Body of pancreas (tissue), 4 donors: Measurements from ENCODE around the gene IVD.

ENCODE experiments used
- POLR2A ChIP-seq, 3 donors: fragments of 450-650 bp; IDR thresholded peaks; one replicate each; pipeline ENCODE4 v1.6.1; 2016; ENCODE audit warnings: antibody characterized with exemption in 3 of 3, mild to moderate bottlenecking in 2 of 3
- TF ChIP-seq, protein P1 (sequence below), 7 experiments: fragments of 450-650 bp in 4 of 7; fragments of 200-600 bp in 3 of 7; sonication (generic) in 3 of 7; IDR thresholded peaks; one replicate each; pipeline ENCODE4 v1.5.1; 2016 to 2019; ENCODE audit warnings: antibody characterized with exemption in 7 of 7

DNA sequence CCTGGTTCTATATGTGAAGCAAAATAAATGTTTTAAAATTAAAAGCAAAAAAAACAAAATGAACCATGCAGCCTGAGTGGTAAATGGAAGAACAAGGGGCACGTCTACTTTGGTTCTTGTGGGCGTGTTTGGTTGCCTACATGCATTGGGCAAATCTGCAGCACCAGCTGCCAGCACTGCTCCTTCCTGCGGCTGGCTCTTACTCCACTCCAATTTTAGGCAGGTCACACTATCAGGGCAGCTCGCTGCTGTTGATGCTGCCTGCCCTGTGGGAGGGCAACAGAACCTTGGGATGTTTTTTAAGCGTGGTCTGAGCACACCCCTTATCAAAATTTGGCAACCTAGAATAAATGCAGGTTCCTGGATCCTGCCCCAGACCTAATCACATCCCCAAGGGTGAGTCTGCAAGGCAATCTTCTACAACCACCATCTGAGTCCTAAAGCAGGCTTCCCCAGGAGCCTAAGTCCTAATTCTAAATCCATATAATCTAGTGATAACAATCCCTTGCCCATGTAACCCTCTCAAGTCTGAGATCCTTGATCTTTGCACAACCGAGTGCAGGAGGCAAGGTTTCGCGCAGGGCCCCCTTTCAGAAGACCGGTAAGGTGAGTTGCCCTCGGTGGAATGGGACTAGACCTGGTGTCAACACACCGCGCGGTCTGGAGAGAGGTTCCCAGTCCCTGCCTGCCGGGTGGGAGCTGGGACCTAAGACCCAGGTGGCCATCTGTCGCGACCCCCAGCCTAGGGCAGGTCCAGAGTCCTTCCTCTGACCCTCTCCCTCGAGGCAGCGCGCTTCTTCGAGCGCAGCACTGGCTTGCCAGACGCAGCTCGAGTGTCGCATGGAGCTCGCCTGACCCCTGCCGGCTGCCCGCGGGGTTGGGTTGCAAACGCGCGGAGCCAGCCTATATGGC is 15.9 kb downstream of the IVD start:
- TF ChIP-seq, protein P1, sequence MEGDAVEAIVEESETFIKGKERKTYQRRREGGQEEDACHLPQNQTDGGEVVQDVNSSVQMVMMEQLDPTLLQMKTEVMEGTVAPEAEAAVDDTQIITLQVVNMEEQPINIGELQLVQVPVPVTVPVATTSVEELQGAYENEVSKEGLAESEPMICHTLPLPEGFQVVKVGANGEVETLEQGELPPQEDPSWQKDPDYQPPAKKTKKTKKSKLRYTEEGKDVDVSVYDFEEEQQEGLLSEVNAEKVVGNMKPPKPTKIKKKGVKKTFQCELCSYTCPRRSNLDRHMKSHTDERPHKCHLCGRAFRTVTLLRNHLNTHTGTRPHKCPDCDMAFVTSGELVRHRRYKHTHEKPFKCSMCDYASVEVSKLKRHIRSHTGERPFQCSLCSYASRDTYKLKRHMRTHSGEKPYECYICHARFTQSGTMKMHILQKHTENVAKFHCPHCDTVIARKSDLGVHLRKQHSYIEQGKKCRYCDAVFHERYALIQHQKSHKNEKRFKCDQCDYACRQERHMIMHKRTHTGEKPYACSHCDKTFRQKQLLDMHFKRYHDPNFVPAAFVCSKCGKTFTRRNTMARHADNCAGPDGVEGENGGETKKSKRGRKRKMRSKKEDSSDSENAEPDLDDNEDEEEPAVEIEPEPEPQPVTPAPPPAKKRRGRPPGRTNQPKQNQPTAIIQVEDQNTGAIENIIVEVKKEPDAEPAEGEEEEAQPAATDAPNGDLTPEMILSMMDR (IDR thresholded peaks at IDR 0.05): peak; percentile 89 to 97 (median 96)
- TF ChIP-seq POLR2A (IDR thresholded peaks at IDR 0.05): peak in 1 of 3 donors; percentile 12
